ENCODE results near the gene LHFPL2.

LHFPL2 gene

DNA sequence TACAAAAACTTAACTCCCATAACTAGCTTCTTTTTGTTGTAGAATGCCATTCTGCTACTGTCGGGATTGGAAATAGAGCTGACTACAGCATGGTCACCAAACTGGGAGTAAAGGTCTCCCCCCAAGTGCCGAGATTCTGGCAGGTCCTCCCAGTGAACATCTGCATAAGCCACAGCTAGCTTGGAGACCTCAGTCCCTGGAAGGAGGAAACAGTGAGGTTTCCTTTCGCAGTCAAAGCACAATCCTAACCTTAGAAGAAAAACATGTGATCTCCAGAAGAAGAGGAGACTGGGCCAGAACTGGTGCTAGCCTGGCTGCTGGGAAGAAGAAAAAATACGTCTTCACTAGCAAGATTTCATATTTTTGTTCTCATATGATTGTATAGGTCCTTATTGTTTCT, 160.7 kb downstream of the LHFPL2 start:
- H3K9me2 ChIP-seq (replicated peaks; ENCODE audit: insufficient read depth, low read length), result no peaks in the 10 kb centered on the region
- no peaks in the 10 kb centered on the region for H3K9me3 ChIP-seq (ENCODE audit: insufficient read depth, low read length)
- TF ChIP-seq CTCF (IDR thresholded peaks at IDR 0.05; ENCODE audit: insufficient read depth, low read length, poor library complexity, severe bottlenecking), result no peak
- peaks cover 16% of the 10 kb centered on the region; the same call in 1 of the 2 replicates for H3K79me2 ChIP-seq (ENCODE audit: insufficient read depth, low read length)
- no peak overlapping the region for H3K9ac ChIP-seq (ENCODE audit: low read length)
- H3K36me3 ChIP-seq (ENCODE audit: low read length), result no peaks in the 10 kb centered on the region
- no peak overlapping the region for H3K4me2 ChIP-seq (ENCODE audit: low read depth, low read length, poor library complexity, severe bottlenecking)
- H3F3A ChIP-seq (ENCODE audit: insufficient read depth), result peaks cover 34% of the 10 kb centered on the region
- H3K27ac ChIP-seq (ENCODE audit: low read depth, low read length), result no peak overlapping the region
- no peak overlapping the region for H3K4me3 ChIP-seq (ENCODE audit: insufficient read depth, low read length, poor library complexity, severe bottlenecking)
- no peak overlapping the region for H2AFZ ChIP-seq (ENCODE audit: low read depth, low read length, severe bottlenecking)
- no peaks in the 10 kb centered on the region for H3K27me3 ChIP-seq (ENCODE audit: low read length)
- no peaks in the 10 kb centered on the region for H4K20me1 ChIP-seq (ENCODE audit: low read depth, low read length)

DNA sequence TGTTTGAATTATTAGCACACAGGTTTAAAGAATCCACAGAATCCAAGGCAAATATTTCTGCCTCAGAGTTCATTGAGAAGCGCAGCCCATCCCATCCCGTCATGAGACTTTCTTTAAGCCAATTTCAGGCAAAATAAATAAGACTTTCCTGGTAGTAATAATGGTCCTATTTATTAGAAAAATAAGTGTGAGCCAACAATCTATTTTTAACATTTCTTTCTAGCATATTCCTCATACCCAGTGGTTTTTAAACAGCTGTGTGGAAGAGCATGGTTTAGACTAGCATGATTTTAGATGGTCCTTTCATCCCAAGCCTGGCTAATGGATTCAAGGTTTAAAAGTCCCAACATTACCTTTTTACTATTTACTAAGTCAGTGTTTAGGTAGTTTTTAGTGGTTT, 162.4 kb downstream of the LHFPL2 start:
- Histone ChIP-seq H4K20me1 (ENCODE audit: low read depth, low read length) (no peaks in the 10 kb centered on the region), H3K36me3 (ENCODE audit: low read length) (no peaks in the 10 kb centered on the region), H3K4me2 (ENCODE audit: low read depth, low read length, poor library complexity, severe bottlenecking) (no peak overlapping the region), H2AFZ (ENCODE audit: low read depth, low read length, severe bottlenecking) (no peak overlapping the region), H3K27ac (ENCODE audit: low read depth, low read length) (no peak overlapping the region), H3K9me3 (ENCODE audit: insufficient read depth, low read length) (no peaks in the 10 kb centered on the region), H3K9ac (ENCODE audit: low read length) (no peak overlapping the region), H3K27me3 (ENCODE audit: low read length) (no peaks in the 10 kb centered on the region), H3F3A (ENCODE audit: insufficient read depth) (peaks cover 41% of the 10 kb centered on the region), H3K9me2 (replicated peaks; ENCODE audit: insufficient read depth, low read length) (no peaks in the 10 kb centered on the region), H3K4me3 (ENCODE audit: insufficient read depth, low read length, poor library complexity, severe bottlenecking) (no peak overlapping the region), H3K79me2 (ENCODE audit: insufficient read depth, low read length) (peaks cover 7% of the 10 kb centered on the region; the same call in 1 of the 2 replicates)
- TF ChIP-seq EZH2phosphoT487 (conservative IDR thresholded peaks at IDR 0.05; ENCODE audit: low read length) (no peak), CTCF (IDR thresholded peaks at IDR 0.05; ENCODE audit: insufficient read depth, low read length, poor library complexity, severe bottlenecking) (no peak)

GRCh38 chr5:78483809-78484521, 164.6 kb downstream of the LHFPL2 start:
- Histone ChIP-seq H3K4me2 (ENCODE audit: low read depth, low read length, poor library complexity, severe bottlenecking) (peak overlapping the region; percentile 39), H4K20me1 (ENCODE audit: low read depth, low read length) (no peaks in the 10 kb centered on the region), H3K27ac (ENCODE audit: low read depth, low read length) (peak overlapping the region; percentile 46), H3K9me2 (replicated peaks; ENCODE audit: insufficient read depth, low read length) (no peaks in the 10 kb centered on the region), H2AFZ (ENCODE audit: low read depth, low read length, severe bottlenecking) (no peak overlapping the region), H3K4me3 (ENCODE audit: insufficient read depth, low read length, poor library complexity, severe bottlenecking) (no peak overlapping the region), H3K36me3 (ENCODE audit: low read length) (no peaks in the 10 kb centered on the region), H3K9me3 (ENCODE audit: insufficient read depth, low read length) (no peaks in the 10 kb centered on the region), H3K27me3 (ENCODE audit: low read length) (no peaks in the 10 kb centered on the region), H3K79me2 (ENCODE audit: insufficient read depth, low read length) (no peaks in the 10 kb centered on the region), H3F3A (ENCODE audit: insufficient read depth) (peaks cover 45% of the 10 kb centered on the region), H3K9ac (ENCODE audit: low read length) (peak overlapping the region; percentile 13; the same call in 1 of the 2 replicates)
- no peak for TF ChIP-seq EZH2phosphoT487 (conservative IDR thresholded peaks at IDR 0.05; ENCODE audit: low read length)
- no peak for TF ChIP-seq CTCF (IDR thresholded peaks at IDR 0.05; ENCODE audit: insufficient read depth, low read length, poor library complexity, severe bottlenecking)
